Liver (tissue), 9 donors: ENCODE data around the gene CSPG4. TPM values are rescaled to one million over a fixed set of nuclear protein-coding genes. Genes with fewer than 3 reads are reported as not detected.

Source experiments
- DNase-seq: peaks from one replicate; pipeline ENCODE4 v3.0.0-alpha.2; 2017; ENCODE audit warnings: low spot score
- H3K27ac ChIP-seq, 2 donors: one replicate each; pipeline ENCODE4 v1.7.0; 2013; ENCODE audit warnings: inconsistent platforms in 2 of 2, low read length in 2 of 2, control low read depth in 1 of 2, low read depth in 1 of 2, mild to moderate bottlenecking in 1 of 2
- H3K27me3 ChIP-seq, 4 donors: one replicate each; pipeline versions ENCODE4 v1.6.1 to v1.7.0; 2013; ENCODE audit warnings: low read length in 3 of 4, inconsistent platforms in 1 of 4, mild to moderate bottlenecking in 1 of 4, moderate library complexity in 1 of 4; ENCODE audit not compliant: control insufficient read depth in 4 of 4, insufficient read depth in 4 of 4
- H3K36me3 ChIP-seq, 4 donors: one replicate each; pipeline versions ENCODE4 v1.6.1 to v1.7.0; 2013; ENCODE audit warnings: low read length in 3 of 4, mild to moderate bottlenecking in 3 of 4, low read depth in 1 of 4, moderate library complexity in 1 of 4; ENCODE audit not compliant: control insufficient read depth in 4 of 4, insufficient read depth in 3 of 4
- H3K4me1 ChIP-seq, 4 donors: one replicate each; pipeline versions ENCODE4 v1.6.1 to v1.7.0; 2013; ENCODE audit warnings: low read length in 3 of 4, mild to moderate bottlenecking in 3 of 4, moderate library complexity in 1 of 4; ENCODE audit not compliant: control insufficient read depth in 4 of 4, insufficient read depth in 4 of 4
- H3K4me3 ChIP-seq, 3 donors: one replicate each; pipeline versions ENCODE4 v1.6.1 to v1.7.0; 2013; ENCODE audit warnings: low read length in 3 of 3, control low read depth in 1 of 3, low read depth in 1 of 3, mild to moderate bottlenecking in 1 of 3
- H3K9ac ChIP-seq, 2 donors: one replicate each; pipeline ENCODE4 v1.7.0; 2013; ENCODE audit warnings: low read length in 2 of 2, mild to moderate bottlenecking in 2 of 2, moderate library complexity in 2 of 2, control low read depth in 1 of 2, low read depth in 1 of 2
- H3K9me3 ChIP-seq, 4 donors: one replicate each; pipeline versions ENCODE4 v1.6.1 to v1.7.0; 2013; ENCODE audit warnings: low read length in 3 of 4; ENCODE audit not compliant: control insufficient read depth in 4 of 4
- FOXA1 ChIP-seq: IDR thresholded peaks from 2 replicates; pipeline ENCODE4 v1.6.1; 2016; ENCODE audit warnings: antibody characterized with exemption
- FOXA2 ChIP-seq: IDR thresholded peaks from 2 replicates; pipeline ENCODE4 v1.6.1; 2016; ENCODE audit warnings: antibody characterized with exemption
- HNF4A ChIP-seq, 2 donors: conservative IDR thresholded peaks; 2 replicates each; pipeline ENCODE4 v1.6.1; 2016; ENCODE audit warnings: antibody characterized with exemption in 2 of 2, mild to moderate bottlenecking in 2 of 2
- HNF4G ChIP-seq: IDR thresholded peaks from 2 replicates; pipeline ENCODE4 v1.6.1; 2016; ENCODE audit warnings: antibody characterized with exemption
- JUND ChIP-seq, 2 donors: IDR thresholded peaks; 2 replicates each; pipeline ENCODE4 v1.6.1; 2016; ENCODE audit warnings: antibody characterized with exemption in 2 of 2
- NR2F2 ChIP-seq: IDR thresholded peaks from 2 replicates; pipeline ENCODE4 v1.6.1; 2016; ENCODE audit warnings: antibody characterized with exemption
- RAD21 ChIP-seq, 2 donors: IDR thresholded peaks; 2 replicates each; pipeline ENCODE4 v1.6.1; 2016; ENCODE audit warnings: antibody characterized with exemption in 2 of 2, mild to moderate bottlenecking in 2 of 2
- RXRA ChIP-seq, 2 donors: IDR thresholded peaks; 2 replicates each; pipeline ENCODE4 v1.6.1; 2017 to 2018; ENCODE audit warnings: antibody characterized with exemption in 2 of 2, mild to moderate bottlenecking in 1 of 2
- SP1 ChIP-seq: IDR thresholded peaks from 2 replicates; pipeline ENCODE4 v1.6.1; 2018; ENCODE audit warnings: antibody characterized with exemption, mild to moderate bottlenecking
- TAF1 ChIP-seq: conservative IDR thresholded peaks from 2 replicates; pipeline ENCODE4 v1.6.1; 2016; ENCODE audit warnings: antibody characterized with exemption, mild to moderate bottlenecking
- YY1 ChIP-seq: IDR thresholded peaks from 2 replicates; pipeline ENCODE4 v1.6.1; 2016; ENCODE audit warnings: antibody characterized with exemption, mild to moderate bottlenecking
- WGBS: extraction: QIAGEN DNeasy Blood & Tissue Kit; methylation state at CpG from one replicate; pipeline ENCODE4 v1.1.7; 2013; 5-methylcytosine and 5-hydroxymethylcytosine counted together
- polyA plus RNA-seq, 2 donors: library from polyadenylated mRNA; stranded (reverse) in 1 of 2; unstranded in 1 of 2; fragments of 200-250 nt in 1 of 2; fragments of >200 nt in 1 of 2; fragmentation: Nextera tagmentation in 1 of 2; extraction: Ambion mirVana in 1 of 2; gene quantifications; one replicate each; pipeline versions ENCODE4 v1.2.1 to v1.2.3, GENCODE V29; 2013 to 2015
- total RNA-seq, 2 donors: library from RNA; depleted of rRNA; stranded (reverse); fragments of >200 nt; gene quantifications; one replicate each; pipeline ENCODE4 v1.2.3, GENCODE V29; 2014
- TF ChIP-seq, protein P1 (sequence below): fragments of 150-350 bp; IDR thresholded peaks from 2 replicates; pipeline ENCODE4 v1.5.1; 2017; ENCODE audit warnings: improper control_type of control experiment, low read depth, low read length; ENCODE audit not compliant: missing input control
- TF ChIP-seq, protein P2 (sequence below): IDR thresholded peaks from 2 replicates; pipeline ENCODE4 v1.6.1; 2016; ENCODE audit warnings: antibody characterized with exemption
- TF ChIP-seq, protein P3 (sequence below): IDR thresholded peaks from 2 replicates; pipeline ENCODE4 v1.6.1; 2016; ENCODE audit warnings: antibody characterized with exemption
- TF ChIP-seq, protein P4 (sequence below): IDR thresholded peaks from 2 replicates; pipeline ENCODE4 v1.6.1; 2016; ENCODE audit warnings: antibody characterized with exemption
- TF ChIP-seq, protein P5 (sequence below): IDR thresholded peaks from 2 replicates; pipeline ENCODE4 v1.6.1; 2016; ENCODE audit warnings: antibody characterized with exemption, mild to moderate bottlenecking
- donor health status: healthy.
- donor health status: healthy.
- donor health status: healthy.
- donor health status: healthy.
- donor health status: healthy.

CSPG4 gene
- total and polyA plus RNA-seq, 4 donors, result 0.07 to 1.5 (median 0.76) TPM

DNA sequence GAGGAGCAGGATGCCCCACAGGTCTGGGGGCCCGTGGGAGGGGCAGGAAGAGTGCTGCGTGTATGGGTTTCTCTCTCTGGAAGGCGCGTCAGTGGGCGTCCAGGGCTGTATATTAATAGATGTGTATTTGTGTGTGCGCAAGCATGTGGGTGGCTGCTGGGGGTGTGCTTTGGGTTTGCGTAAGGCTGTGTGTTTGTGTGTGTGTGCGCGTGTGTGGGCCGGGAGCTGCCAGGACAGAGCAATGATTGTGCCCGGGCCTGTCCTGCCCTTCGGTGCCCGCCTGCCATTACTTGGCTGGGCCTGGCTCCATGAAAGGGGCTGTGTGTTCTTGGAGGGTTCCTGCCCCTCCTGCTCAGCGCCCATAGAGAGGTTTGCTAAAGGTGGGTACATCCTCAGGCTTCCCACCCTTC lies 16.3 kb downstream of the CSPG4 start:
- H3K36me3 ChIP-seq, result peaks cover 0 to 2% (median 0%) of the 10 kb centered on the region in 4 donors
- TF ChIP-seq FOXA2, result no peak
- TF ChIP-seq, protein P1, sequence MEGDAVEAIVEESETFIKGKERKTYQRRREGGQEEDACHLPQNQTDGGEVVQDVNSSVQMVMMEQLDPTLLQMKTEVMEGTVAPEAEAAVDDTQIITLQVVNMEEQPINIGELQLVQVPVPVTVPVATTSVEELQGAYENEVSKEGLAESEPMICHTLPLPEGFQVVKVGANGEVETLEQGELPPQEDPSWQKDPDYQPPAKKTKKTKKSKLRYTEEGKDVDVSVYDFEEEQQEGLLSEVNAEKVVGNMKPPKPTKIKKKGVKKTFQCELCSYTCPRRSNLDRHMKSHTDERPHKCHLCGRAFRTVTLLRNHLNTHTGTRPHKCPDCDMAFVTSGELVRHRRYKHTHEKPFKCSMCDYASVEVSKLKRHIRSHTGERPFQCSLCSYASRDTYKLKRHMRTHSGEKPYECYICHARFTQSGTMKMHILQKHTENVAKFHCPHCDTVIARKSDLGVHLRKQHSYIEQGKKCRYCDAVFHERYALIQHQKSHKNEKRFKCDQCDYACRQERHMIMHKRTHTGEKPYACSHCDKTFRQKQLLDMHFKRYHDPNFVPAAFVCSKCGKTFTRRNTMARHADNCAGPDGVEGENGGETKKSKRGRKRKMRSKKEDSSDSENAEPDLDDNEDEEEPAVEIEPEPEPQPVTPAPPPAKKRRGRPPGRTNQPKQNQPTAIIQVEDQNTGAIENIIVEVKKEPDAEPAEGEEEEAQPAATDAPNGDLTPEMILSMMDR, result no peak
- TF ChIP-seq RXRA (IDR thresholded peaks at IDR 0.05), result no peak
- TF ChIP-seq, protein P2, sequence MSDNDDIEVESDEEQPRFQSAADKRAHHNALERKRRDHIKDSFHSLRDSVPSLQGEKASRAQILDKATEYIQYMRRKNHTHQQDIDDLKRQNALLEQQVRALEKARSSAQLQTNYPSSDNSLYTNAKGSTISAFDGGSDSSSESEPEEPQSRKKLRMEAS, result no peak
- TF ChIP-seq, protein P3, sequence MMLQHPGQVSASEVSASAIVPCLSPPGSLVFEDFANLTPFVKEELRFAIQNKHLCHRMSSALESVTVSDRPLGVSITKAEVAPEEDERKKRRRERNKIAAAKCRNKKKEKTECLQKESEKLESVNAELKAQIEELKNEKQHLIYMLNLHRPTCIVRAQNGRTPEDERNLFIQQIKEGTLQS, result no peak
- TF ChIP-seq NR2F2, result no peak
- TF ChIP-seq HNF4A (conservative IDR thresholded peaks at IDR 0.05), result no peak
- TF ChIP-seq FOXA1, result no peak
- TF ChIP-seq, protein P4, sequence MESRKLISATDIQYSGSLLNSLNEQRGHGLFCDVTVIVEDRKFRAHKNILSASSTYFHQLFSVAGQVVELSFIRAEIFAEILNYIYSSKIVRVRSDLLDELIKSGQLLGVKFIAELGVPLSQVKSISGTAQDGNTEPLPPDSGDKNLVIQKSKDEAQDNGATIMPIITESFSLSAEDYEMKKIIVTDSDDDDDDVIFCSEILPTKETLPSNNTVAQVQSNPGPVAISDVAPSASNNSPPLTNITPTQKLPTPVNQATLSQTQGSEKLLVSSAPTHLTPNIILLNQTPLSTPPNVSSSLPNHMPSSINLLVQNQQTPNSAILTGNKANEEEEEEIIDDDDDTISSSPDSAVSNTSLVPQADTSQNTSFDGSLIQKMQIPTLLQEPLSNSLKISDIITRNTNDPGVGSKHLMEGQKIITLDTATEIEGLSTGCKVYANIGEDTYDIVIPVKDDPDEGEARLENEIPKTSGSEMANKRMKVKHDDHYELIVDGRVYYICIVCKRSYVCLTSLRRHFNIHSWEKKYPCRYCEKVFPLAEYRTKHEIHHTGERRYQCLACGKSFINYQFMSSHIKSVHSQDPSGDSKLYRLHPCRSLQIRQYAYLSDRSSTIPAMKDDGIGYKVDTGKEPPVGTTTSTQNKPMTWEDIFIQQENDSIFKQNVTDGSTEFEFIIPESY, result no peak
- no peak for TF ChIP-seq SP1
- TF ChIP-seq, protein P5, sequence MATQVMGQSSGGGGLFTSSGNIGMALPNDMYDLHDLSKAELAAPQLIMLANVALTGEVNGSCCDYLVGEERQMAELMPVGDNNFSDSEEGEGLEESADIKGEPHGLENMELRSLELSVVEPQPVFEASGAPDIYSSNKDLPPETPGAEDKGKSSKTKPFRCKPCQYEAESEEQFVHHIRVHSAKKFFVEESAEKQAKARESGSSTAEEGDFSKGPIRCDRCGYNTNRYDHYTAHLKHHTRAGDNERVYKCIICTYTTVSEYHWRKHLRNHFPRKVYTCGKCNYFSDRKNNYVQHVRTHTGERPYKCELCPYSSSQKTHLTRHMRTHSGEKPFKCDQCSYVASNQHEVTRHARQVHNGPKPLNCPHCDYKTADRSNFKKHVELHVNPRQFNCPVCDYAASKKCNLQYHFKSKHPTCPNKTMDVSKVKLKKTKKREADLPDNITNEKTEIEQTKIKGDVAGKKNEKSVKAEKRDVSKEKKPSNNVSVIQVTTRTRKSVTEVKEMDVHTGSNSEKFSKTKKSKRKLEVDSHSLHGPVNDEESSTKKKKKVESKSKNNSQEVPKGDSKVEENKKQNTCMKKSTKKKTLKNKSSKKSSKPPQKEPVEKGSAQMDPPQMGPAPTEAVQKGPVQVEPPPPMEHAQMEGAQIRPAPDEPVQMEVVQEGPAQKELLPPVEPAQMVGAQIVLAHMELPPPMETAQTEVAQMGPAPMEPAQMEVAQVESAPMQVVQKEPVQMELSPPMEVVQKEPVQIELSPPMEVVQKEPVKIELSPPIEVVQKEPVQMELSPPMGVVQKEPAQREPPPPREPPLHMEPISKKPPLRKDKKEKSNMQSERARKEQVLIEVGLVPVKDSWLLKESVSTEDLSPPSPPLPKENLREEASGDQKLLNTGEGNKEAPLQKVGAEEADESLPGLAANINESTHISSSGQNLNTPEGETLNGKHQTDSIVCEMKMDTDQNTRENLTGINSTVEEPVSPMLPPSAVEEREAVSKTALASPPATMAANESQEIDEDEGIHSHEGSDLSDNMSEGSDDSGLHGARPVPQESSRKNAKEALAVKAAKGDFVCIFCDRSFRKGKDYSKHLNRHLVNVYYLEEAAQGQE, result no peak
- no peak for TF ChIP-seq HNF4G
- no peak overlapping the region for H3K4me3 ChIP-seq
- WGBS, result 87% methylated on average over 14 of the region's 14 CpGs
- no peak overlapping the region for H3K9ac ChIP-seq
- DNase-seq, result no peak
- peaks cover 0 to 4% (median 0%) of the 10 kb centered on the region in 4 donors for H3K4me1 ChIP-seq
- no peaks in the 10 kb centered on the region for H3K27me3 ChIP-seq
- H3K9me3 ChIP-seq, result no peaks in the 10 kb centered on the region
- H3K27ac ChIP-seq, result no peak overlapping the region

DNA sequence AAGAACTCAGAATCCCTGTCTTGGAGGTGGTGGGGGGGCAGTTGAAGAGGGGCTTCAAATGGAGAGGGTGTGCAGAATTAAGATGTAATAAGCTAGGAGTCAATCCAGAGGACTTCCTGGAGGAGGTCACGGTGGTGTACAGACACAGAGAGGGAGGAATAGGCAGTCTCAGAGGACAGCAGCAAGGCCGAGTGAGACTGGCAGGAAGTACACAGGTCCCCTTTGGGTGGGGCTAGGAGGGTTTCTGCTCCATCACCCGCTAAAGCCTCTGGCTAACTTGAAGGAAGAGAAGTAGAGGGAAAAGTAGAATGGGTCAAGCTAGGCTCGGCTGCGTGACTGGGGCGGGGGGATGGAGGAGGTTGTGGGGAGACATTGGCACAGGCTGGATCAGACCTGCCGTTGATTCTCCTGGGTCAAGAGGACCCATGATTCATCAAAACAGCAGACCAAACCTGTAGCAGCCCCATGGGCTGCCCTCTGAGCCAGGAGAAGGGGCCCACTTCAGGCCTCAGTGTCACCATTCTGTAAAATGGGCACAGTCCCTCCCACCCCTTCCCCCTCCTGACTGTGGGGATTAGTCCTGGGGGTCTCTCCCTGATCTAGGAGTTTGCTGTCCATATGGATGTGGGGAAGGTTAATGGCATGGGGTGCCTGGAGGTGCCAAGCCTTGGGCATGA lies 16.9 kb downstream of the CSPG4 start:
- H3K36me3 ChIP-seq, result peaks cover 0 to 2% (median 0%) of the 10 kb centered on the region in 4 donors
- 81% methylated on average over 7 of the region's 7 CpGs for WGBS

More for the DNA sequence above, 16.9 kb downstream of the CSPG4 start:
- TF ChIP-seq FOXA1, result no peak
- TF ChIP-seq YY1, result no peak
- TF ChIP-seq TAF1, result no peak
- TF ChIP-seq, protein P5, result no peak
- no peak for TF ChIP-seq FOXA2
- no peak for TF ChIP-seq JUND (IDR thresholded peaks at IDR 0.05)
- TF ChIP-seq RAD21 (IDR thresholded peaks at IDR 0.05), result no peak
- no peak for TF ChIP-seq RXRA (IDR thresholded peaks at IDR 0.05)
- H3K4me1 ChIP-seq, result peaks cover 0 to 4% (median 0%) of the 10 kb centered on the region in 4 donors
- H3K4me3 ChIP-seq, result no peak overlapping the region
- no peak overlapping the region for H3K9ac ChIP-seq
- no peaks in the 10 kb centered on the region for H3K27me3 ChIP-seq
- no peak overlapping the region for H3K27ac ChIP-seq
- no peaks in the 10 kb centered on the region for H3K9me3 ChIP-seq
- DNase-seq, result no peak
